ENCODE measurements around the gene RAB40A. TPM values are rescaled to one million over a fixed set of nuclear protein-coding genes. Genes with fewer than 3 reads are reported as not detected.

The RAB40A gene
- total RNA-seq, 1 experiment from 2014 or later = not detected

- H4K91ac ChIP-seq (ENCODE audit: insufficient read length, low read depth, low read length) = no peak overlapping the region
- no peaks in the 10 kb centered on the region for H4K20me1 ChIP-seq (ENCODE audit: control insufficient read depth, insufficient read depth, insufficient read length)
- no peak overlapping the region for H3K4me3 Mint-ChIP-seq
- no peak overlapping the region for H3K4ac ChIP-seq (ENCODE audit: low read depth, low read length)
- no peak overlapping the region for H2BK12ac ChIP-seq (ENCODE audit: insufficient read length, low read depth, low read length)
- no peak for TF ChIP-seq CTCF (conservative IDR thresholded peaks at IDR 0.05)
- H3K4me1 ChIP-seq (ENCODE audit: insufficient read depth, low read length) = no peaks in the 10 kb centered on the region
- H3K14ac ChIP-seq (ENCODE audit: insufficient read depth, low read length) = no peak overlapping the region
- H3K4me2 ChIP-seq (ENCODE audit: insufficient read depth, insufficient read length, low read length) = no peak overlapping the region
- H3T11ph ChIP-seq (ENCODE audit: low read length) = no peak overlapping the region
- no peaks in the 10 kb centered on the region; the same call in 1 of the 2 replicates for H3K27me3 ChIP-seq (ENCODE audit: insufficient read depth, low read length)
- no peak overlapping the region for H2BK120ac ChIP-seq (ENCODE audit: low read depth, low read length, poor library complexity, severe bottlenecking)
- H3K79me2 ChIP-seq (ENCODE audit: insufficient read depth, low read length) = no peaks in the 10 kb centered on the region
- H2AFZ ChIP-seq (ENCODE audit: low read length) = no peak overlapping the region
- H3K23me2 ChIP-seq (ENCODE audit: insufficient read length, low read depth, low read length, poor library complexity, severe bottlenecking) = peaks cover 7% of the 10 kb centered on the region
- no peak overlapping the region for H2BK15ac ChIP-seq (ENCODE audit: low read depth, low read length)
- no peak overlapping the region for H3K27ac Mint-ChIP-seq
- peaks cover under 1 to 31% of the 10 kb centered on the region in 2 experiments; a peak in 3 of 5 replicates for H3K9me3 Mint-ChIP-seq
- no peak overlapping the region for H3K56ac ChIP-seq (ENCODE audit: insufficient read length, low read depth, low read length)
- no peaks in the 10 kb centered on the region for H3K4me1 Mint-ChIP-seq
- H3K23ac ChIP-seq (ENCODE audit: insufficient read length, low read depth, low read length) = no peak overlapping the region
- no peak overlapping the region for H3K9ac ChIP-seq (ENCODE audit: extremely low read depth, insufficient read length, low read length)
- no peak overlapping the region for H3K18ac ChIP-seq (ENCODE audit: insufficient read length, low read depth, low read length)
- H3K27me3 Mint-ChIP-seq (ENCODE audit: low read depth) = no peaks in the 10 kb centered on the region; the same call in none of the 2 replicates
- no peak for DNase-seq
- no peak overlapping the region for H2AK5ac ChIP-seq (ENCODE audit: insufficient read length, low read length)
- H3K9me3 ChIP-seq (ENCODE audit: control insufficient read depth, low read depth, low read length) = no peaks in the 10 kb centered on the region
- no peak overlapping the region for H2BK5ac ChIP-seq (ENCODE audit: insufficient read length, low read length)
- H4K8ac ChIP-seq (replicated peaks; ENCODE audit: insufficient read length, low read depth, low read length) = no peak overlapping the region
- H3K79me1 ChIP-seq (ENCODE audit: insufficient read depth, low read depth, low read length, poor library complexity, severe bottlenecking) = no peaks in the 10 kb centered on the region
- no peaks in the 10 kb centered on the region; a peak in 1 of 7 replicates for H3K36me3 Mint-ChIP-seq (ENCODE audit: insufficient read depth in 1 of 3, low read depth in 3 of 3)
- H2BK20ac ChIP-seq (ENCODE audit: low read depth, low read length, poor library complexity, severe bottlenecking) = no peak overlapping the region
- WGBS (ENCODE audit: extremely low coverage, insufficient read length, low lambda C conversion rate) = no CpG with 5 or more reads among the region's 1 CpG
- H3K27ac ChIP-seq (ENCODE audit: insufficient read length, low read depth, low read length) = no peak overlapping the region
- no peak overlapping the region for H4K5ac ChIP-seq (ENCODE audit: insufficient read length, low read depth, low read length)
These were observed 32.9 kb upstream of the RAB40A start for GRCh38 chrX:103552236-103552635.
